NT2/D1 (cell line): Measurements from ENCODE around the gene SLC38A2.

Experiments
- YY1 ChIP-seq: IDR thresholded peaks from 2 replicates; pipeline ENCODE4 v1.6.1; 2011; ENCODE audit not compliant: insufficient read length, insufficient read depth
- ZNF274 ChIP-seq: IDR thresholded peaks from 2 replicates; pipeline ENCODE4 v1.6.1; 2011; ENCODE audit warnings: mild to moderate bottlenecking, low read depth, low read length

DNA sequence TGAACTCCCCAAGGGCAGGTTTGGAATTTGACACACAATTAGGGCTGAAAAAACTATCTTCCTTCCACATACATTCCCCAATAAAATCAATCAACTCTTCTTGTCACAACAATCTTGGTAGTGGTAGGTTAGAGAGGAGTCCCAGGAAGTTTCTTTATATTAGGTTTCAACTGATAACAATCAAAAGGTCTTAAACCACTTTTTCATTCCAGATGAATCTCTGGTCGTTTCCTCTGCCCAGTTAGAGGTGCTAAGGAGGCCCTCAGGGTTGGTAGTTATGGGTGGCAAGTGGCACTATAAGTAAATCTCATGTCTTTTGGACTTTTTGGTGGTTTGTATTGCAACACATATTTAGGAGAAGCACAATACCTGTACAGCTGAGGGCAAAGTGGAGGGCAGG is 1.7 kb upstream of the SLC38A2 start:
- no peak for TF ChIP-seq ZNF274
- TF ChIP-seq YY1, result no peak
